Measurements from ENCODE around the gene PTCD1. TPM values are rescaled to one million over a fixed set of nuclear protein-coding genes. Genes with fewer than 3 reads are reported as not detected.
A peak's percentile ranks its signal among the peaks of the same experiment; 100 is the strongest.

PTCD1 gene
- total RNA-seq, 1 experiment from 2014 or later, result 11.1 TPM

DNA sequence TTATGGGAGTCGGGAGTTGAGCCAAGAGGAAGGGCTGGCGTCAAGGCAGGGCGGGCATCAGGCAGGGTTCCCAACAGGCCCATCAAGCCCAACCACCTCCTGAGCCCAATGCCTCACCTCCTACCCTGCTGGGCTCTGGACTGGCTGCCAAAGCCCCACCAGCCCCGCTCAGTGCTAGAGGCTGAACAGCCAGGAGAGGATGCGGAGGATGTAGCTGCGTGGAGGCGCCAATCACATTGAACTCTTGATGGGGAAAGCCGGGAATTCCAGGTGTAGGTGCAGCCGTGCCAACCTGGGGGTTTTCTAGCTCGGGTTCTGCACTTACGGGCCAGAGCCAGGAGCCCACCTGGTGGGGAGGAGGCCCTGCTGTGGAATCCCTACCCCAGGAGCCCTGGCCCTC is 14.5 kb upstream of the PTCD1 start (continued):
- TF ChIP-seq, protein P1, sequence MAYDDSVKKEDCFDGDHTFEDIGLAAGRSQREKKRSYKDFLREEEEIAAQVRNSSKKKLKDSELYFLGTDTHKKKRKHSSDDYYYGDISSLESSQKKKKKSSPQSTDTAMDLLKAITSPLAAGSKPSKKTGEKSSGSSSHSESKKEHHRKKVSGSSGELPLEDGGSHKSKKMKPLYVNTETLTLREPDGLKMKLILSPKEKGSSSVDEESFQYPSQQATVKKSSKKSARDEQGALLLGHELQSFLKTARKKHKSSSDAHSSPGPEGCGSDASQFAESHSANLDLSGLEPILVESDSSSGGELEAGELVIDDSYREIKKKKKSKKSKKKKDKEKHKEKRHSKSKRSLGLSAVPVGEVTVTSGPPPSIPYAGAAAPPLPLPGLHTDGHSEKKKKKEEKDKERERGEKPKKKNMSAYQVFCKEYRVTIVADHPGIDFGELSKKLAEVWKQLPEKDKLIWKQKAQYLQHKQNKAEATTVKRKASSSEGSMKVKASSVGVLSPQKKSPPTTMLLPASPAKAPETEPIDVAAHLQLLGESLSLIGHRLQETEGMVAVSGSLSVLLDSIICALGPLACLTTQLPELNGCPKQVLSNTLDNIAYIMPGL (CRISPR knock-in tag; IDR thresholded peaks at IDR 0.05), result no peak

DNA sequence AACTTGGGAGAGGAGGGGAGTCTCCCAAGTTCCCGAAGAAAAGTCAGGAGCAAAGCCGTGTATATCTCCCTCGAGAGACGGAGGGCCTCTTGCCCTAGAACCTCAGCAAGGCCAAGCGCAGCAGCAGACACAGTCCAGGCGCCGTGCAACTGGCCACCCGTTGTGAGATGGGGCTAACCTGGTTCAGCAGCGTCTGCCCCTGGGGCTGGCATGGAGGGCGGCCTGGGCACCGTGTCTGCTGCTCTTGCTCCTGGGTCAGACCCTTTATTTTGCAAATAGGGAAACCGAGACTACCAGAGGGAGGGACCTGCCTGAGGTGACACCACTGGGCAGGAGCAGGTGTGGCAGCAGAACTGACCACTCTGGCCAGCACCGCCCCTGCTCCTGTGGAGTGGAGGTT is 13.9 kb upstream of the PTCD1 start:
- H3K4me1 Mint-ChIP-seq, result no peaks in the 10 kb centered on the region
- ChIA-PET POLR2A (no interaction called here), CTCF (no interaction called here)
- DNase-seq (ENCODE audit: low spot score), result no peak
- no peaks in the 10 kb centered on the region for H3K27me3 Mint-ChIP-seq (ENCODE audit: low read depth)
- H3K27ac Mint-ChIP-seq, result 0 out of 2 replicates have a peak overlapping the region, but pooled peaks have one; percentile 27
- H3K9me3 Mint-ChIP-seq, result no peaks in the 10 kb centered on the region
- TF ChIP-seq MXD4 (CRISPR knock-in tag; IDR thresholded peaks at IDR 0.05; ENCODE audit: borderline replicate concordance), result no peak
- TF ChIP-seq JUN (CRISPR knock-in tag; IDR thresholded peaks at IDR 0.05), result no peak
- no peak for TF ChIP-seq ZNF138 (CRISPR knock-in tag; conservative IDR thresholded peaks at IDR 0.05)
- no peak for TF ChIP-seq ZNF263 (CRISPR knock-in tag; IDR thresholded peaks at IDR 0.05; ENCODE audit: low read depth)
- TF ChIP-seq MYBL2 (CRISPR knock-in tag; IDR thresholded peaks at IDR 0.05), result no peak
- TF ChIP-seq ZNF317 (CRISPR knock-in tag; IDR thresholded peaks at IDR 0.05; ENCODE audit: borderline replicate concordance, low read depth), result no peak
- no peak for TF ChIP-seq JAZF1 (CRISPR knock-in tag; IDR thresholded peaks at IDR 0.05)
- no peak for TF ChIP-seq CREM (CRISPR knock-in tag; IDR thresholded peaks at IDR 0.05)
- TF ChIP-seq, protein P2, sequence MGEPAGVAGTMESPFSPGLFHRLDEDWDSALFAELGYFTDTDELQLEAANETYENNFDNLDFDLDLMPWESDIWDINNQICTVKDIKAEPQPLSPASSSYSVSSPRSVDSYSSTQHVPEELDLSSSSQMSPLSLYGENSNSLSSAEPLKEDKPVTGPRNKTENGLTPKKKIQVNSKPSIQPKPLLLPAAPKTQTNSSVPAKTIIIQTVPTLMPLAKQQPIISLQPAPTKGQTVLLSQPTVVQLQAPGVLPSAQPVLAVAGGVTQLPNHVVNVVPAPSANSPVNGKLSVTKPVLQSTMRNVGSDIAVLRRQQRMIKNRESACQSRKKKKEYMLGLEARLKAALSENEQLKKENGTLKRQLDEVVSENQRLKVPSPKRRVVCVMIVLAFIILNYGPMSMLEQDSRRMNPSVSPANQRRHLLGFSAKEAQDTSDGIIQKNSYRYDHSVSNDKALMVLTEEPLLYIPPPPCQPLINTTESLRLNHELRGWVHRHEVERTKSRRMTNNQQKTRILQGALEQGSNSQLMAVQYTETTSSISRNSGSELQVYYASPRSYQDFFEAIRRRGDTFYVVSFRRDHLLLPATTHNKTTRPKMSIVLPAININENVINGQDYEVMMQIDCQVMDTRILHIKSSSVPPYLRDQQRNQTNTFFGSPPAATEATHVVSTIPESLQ (CRISPR knock-in tag; IDR thresholded peaks at IDR 0.05), result no peak
- TF ChIP-seq, protein P3, sequence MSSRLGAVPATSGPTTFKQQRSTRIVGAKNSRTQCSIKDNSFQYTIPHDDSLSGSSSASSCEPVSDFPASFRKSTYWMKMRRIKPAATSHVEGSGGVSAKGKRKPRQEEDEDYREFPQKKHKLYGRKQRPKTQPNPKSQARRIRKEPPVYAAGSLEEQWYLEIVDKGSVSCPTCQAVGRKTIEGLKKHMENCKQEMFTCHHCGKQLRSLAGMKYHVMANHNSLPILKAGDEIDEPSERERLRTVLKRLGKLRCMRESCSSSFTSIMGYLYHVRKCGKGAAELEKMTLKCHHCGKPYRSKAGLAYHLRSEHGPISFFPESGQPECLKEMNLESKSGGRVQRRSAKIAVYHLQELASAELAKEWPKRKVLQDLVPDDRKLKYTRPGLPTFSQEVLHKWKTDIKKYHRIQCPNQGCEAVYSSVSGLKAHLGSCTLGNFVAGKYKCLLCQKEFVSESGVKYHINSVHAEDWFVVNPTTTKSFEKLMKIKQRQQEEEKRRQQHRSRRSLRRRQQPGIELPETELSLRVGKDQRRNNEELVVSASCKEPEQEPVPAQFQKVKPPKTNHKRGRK (CRISPR knock-in tag; IDR thresholded peaks at IDR 0.05; ENCODE audit: borderline replicate concordance), result no peak
- TF ChIP-seq, protein P4, sequence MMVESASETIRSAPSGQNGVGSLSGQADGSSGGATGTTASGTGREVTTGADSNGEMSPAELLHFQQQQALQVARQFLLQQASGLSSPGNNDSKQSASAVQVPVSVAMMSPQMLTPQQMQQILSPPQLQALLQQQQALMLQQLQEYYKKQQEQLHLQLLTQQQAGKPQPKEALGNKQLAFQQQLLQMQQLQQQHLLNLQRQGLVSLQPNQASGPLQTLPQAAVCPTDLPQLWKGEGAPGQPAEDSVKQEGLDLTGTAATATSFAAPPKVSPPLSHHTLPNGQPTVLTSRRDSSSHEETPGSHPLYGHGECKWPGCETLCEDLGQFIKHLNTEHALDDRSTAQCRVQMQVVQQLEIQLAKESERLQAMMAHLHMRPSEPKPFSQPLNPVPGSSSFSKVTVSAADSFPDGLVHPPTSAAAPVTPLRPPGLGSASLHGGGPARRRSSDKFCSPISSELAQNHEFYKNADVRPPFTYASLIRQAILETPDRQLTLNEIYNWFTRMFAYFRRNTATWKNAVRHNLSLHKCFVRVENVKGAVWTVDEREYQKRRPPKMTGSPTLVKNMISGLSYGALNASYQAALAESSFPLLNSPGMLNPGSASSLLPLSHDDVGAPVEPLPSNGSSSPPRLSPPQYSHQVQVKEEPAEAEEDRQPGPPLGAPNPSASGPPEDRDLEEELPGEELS (CRISPR knock-in tag; IDR thresholded peaks at IDR 0.05), result no peak
- TF ChIP-seq, protein P5, sequence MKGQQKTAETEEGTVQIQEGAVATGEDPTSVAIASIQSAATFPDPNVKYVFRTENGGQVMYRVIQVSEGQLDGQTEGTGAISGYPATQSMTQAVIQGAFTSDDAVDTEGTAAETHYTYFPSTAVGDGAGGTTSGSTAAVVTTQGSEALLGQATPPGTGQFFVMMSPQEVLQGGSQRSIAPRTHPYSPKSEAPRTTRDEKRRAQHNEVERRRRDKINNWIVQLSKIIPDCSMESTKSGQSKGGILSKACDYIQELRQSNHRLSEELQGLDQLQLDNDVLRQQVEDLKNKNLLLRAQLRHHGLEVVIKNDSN (CRISPR knock-in tag; IDR thresholded peaks at IDR 0.05), result no peak
- TF ChIP-seq, protein P6, sequence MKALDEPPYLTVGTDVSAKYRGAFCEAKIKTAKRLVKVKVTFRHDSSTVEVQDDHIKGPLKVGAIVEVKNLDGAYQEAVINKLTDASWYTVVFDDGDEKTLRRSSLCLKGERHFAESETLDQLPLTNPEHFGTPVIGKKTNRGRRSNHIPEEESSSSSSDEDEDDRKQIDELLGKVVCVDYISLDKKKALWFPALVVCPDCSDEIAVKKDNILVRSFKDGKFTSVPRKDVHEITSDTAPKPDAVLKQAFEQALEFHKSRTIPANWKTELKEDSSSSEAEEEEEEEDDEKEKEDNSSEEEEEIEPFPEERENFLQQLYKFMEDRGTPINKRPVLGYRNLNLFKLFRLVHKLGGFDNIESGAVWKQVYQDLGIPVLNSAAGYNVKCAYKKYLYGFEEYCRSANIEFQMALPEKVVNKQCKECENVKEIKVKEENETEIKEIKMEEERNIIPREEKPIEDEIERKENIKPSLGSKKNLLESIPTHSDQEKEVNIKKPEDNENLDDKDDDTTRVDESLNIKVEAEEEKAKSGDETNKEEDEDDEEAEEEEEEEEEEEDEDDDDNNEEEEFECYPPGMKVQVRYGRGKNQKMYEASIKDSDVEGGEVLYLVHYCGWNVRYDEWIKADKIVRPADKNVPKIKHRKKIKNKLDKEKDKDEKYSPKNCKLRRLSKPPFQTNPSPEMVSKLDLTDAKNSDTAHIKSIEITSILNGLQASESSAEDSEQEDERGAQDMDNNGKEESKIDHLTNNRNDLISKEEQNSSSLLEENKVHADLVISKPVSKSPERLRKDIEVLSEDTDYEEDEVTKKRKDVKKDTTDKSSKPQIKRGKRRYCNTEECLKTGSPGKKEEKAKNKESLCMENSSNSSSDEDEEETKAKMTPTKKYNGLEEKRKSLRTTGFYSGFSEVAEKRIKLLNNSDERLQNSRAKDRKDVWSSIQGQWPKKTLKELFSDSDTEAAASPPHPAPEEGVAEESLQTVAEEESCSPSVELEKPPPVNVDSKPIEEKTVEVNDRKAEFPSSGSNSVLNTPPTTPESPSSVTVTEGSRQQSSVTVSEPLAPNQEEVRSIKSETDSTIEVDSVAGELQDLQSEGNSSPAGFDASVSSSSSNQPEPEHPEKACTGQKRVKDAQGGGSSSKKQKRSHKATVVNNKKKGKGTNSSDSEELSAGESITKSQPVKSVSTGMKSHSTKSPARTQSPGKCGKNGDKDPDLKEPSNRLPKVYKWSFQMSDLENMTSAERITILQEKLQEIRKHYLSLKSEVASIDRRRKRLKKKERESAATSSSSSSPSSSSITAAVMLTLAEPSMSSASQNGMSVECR (CRISPR knock-in tag; IDR thresholded peaks at IDR 0.05; ENCODE audit: borderline replicate concordance), result no peak
- no peak for TF ChIP-seq RELA (CRISPR knock-in tag; IDR thresholded peaks at IDR 0.05; ENCODE audit: borderline replicate concordance)
- H3K4me3 Mint-ChIP-seq, result no peak overlapping the region
- peaks cover 58% of the 10 kb centered on the region for H3K36me3 Mint-ChIP-seq
- no peak for ATAC-seq

Data from WTC11 (cell line).